ENCODE data around the gene ATP5MG.

GRCh38 chr11:118397448-118397847, 4.0 kb upstream of the ATP5MG start:
- TF ChIP-seq CTCF (conservative IDR thresholded peaks at IDR 0.05; ENCODE audit: low read depth, low read length): no peak
- TF ChIP-seq POLR2A (IDR thresholded peaks at IDR 0.05; ENCODE audit: low read depth, low read length): no peak
- TF ChIP-seq ELK1 (IDR thresholded peaks at IDR 0.05; ENCODE audit: borderline replicate concordance, low read depth, low read length): no peak
- TF ChIP-seq NFE2L2 (IDR thresholded peaks at IDR 0.05; ENCODE audit: low read depth, low read length): no peak
- no peak for TF ChIP-seq MXI1 (IDR thresholded peaks at IDR 0.05; ENCODE audit: borderline replicate concordance, low read depth, low read length)
- peak; percentile 66; the same call in 1 of the 2 replicates for TF ChIP-seq MAFK (IDR thresholded peaks at IDR 0.05; ENCODE audit: low read depth, low read length)
